K562 (cell line): ENCODE measurements around the gene RPS19. TPM values are rescaled to one million over a fixed set of nuclear protein-coding genes. Genes with fewer than 3 reads are reported as not detected.

Experiments used
- ARID2 ChIP-seq: fragments of 450-650 bp; IDR thresholded peaks from 2 replicates; pipeline ENCODE4 v1.6.1; 2017; ENCODE audit warnings: antibody characterized with exemption, mild to moderate bottlenecking
- CREM ChIP-seq: IDR thresholded peaks from 2 replicates; pipeline ENCODE4 v1.6.1; 2014; ENCODE audit warnings: antibody characterized with exemption, low read depth
- CTBP1 ChIP-seq: fragments of 450-650 bp; IDR thresholded peaks from 2 replicates; pipeline ENCODE4 v1.6.1; 2016; ENCODE audit warnings: borderline replicate concordance
- FOXA3 ChIP-seq, 2 experiments: fragments of 450-650 bp in 1 of 2; sonication (generic) in 1 of 2; formaldehyde crosslinking; IDR thresholded peaks in 1 of 2; conservative IDR thresholded peaks in 1 of 2; 2 replicates each; pipeline versions ENCODE4 v1.4.0 to v1.8.0; 2020 to 2022; ENCODE audit warnings: mild to moderate bottlenecking in 2 of 2, missing genetic modification reagents in 1 of 2
- HDAC6 ChIP-seq: IDR thresholded peaks from 2 replicates; pipeline ENCODE4 v1.6.1; 2012; ENCODE audit warnings: low read depth, mild to moderate bottlenecking, control low read depth, inconsistent platforms, low read length, moderate library complexity
- MAZ ChIP-seq, 2 experiments: fragments of 450-650 bp in 1 of 2; sonication (generic) in 1 of 2; formaldehyde crosslinking; IDR thresholded peaks in 1 of 2; conservative IDR thresholded peaks in 1 of 2; 2 replicates each; pipeline versions ENCODE4 v1.4.0 to v1.5.0; 2020; ENCODE audit warnings: mild to moderate bottlenecking in 1 of 2, missing genetic modification reagents in 1 of 2
- MYNN ChIP-seq, 2 experiments: sonication (generic); formaldehyde crosslinking in 1 of 2; IDR thresholded peaks; 2 replicates each; pipeline versions ENCODE4 v1.5.0 to v1.6.1; 2016 to 2020; ENCODE audit warnings: antibody characterized with exemption in 1 of 2, missing genetic modification reagents in 1 of 2
- SNRNP70 ChIP-seq: fragments of 200-400 bp; formaldehyde crosslinking; optimal IDR thresholded peaks from 2 replicates; pipeline ENCODE3; 2017; ENCODE audit warnings: low read depth, low read length
- ZNF133 ChIP-seq: fragments of 250-450 bp; sonication (Bioruptor Pico); IDR thresholded peaks from 2 replicates; pipeline ENCODE4 v1.4.0; 2020; ENCODE audit warnings: mild to moderate bottlenecking
- ZNF263 ChIP-seq: sonication (generic); formaldehyde crosslinking; IDR thresholded peaks from 2 replicates; pipeline ENCODE4 v1.8.0; 2022; ENCODE audit warnings: mild to moderate bottlenecking, missing genetic modification reagents, borderline replicate concordance
- ZNF384 ChIP-seq: IDR thresholded peaks from 2 replicates; pipeline ENCODE4 v1.6.1; 2012; ENCODE audit warnings: low read depth, low read length, improper control_type of control experiment
- polyA plus RNA-seq, 8 experiments: library from polyadenylated mRNA; depleted of rRNA in 4 of 8; stranded (reverse) in 5 of 8; unstranded in 3 of 8; fragments of >200 nt; fragmentation: Nextera tagmentation in 2 of 8; fragmentation: Illumina TruSeq in 1 of 8; extraction: Ambion mirVana in 2 of 8; extraction: Trizol in 1 of 8; gene quantifications; 2 replicates each; pipeline versions ENCODE4 v1.2.1 to v1.2.3, GENCODE V29; 2011 to 2014; ENCODE audit warnings: inconsistent platforms in 1 of 8, missing spikeins in 1 of 8
- total RNA-seq, 7 experiments: library from RNA; depleted of rRNA in 6 of 7; stranded (reverse); fragments of >200 nt in 6 of 7; fragmentation: Illumina TruSeq in 2 of 7; extraction: Trizol in 2 of 7; gene quantifications; 2 replicates each; pipeline versions ENCODE4 v1.2.1 to v1.2.3, GENCODE V29; 2011 to 2021; ENCODE audit warnings: low replicate concordance in 1 of 7
- TF ChIP-seq, protein P1 (sequence below): sonication (generic); formaldehyde crosslinking; IDR thresholded peaks from 2 replicates; pipeline ENCODE4 v1.8.0; 2022; ENCODE audit warnings: mild to moderate bottlenecking, missing genetic modification reagents
- TF ChIP-seq, protein P2 (sequence below): sonication (generic); formaldehyde crosslinking; IDR thresholded peaks from 2 replicates; pipeline ENCODE4 v1.8.0; 2022; ENCODE audit warnings: missing genetic modification reagents, mild to moderate bottlenecking, moderate library complexity, borderline replicate concordance
- TF ChIP-seq, protein P3 (sequence below): fragments of 450-650 bp; IDR thresholded peaks from 2 replicates; pipeline ENCODE4 v1.7.1; 2018; ENCODE audit warnings: mild to moderate bottlenecking, low read depth; ENCODE audit not compliant: partially characterized antibody
- TF ChIP-seq, protein P4 (sequence below), 3 experiments: IDR thresholded peaks in 2 of 3; conservative IDR thresholded peaks in 1 of 3; 2 replicates each; pipeline ENCODE4 v1.5.1; 2011 to 2012; ENCODE audit warnings: low read length in 3 of 3, mild to moderate bottlenecking in 3 of 3, control low read depth in 2 of 3, improper control_type of control experiment in 1 of 3, inconsistent platforms in 1 of 3, low read depth in 1 of 3, mixed read lengths in 1 of 3, moderate library complexity in 1 of 3; ENCODE audit not compliant: insufficient read depth in 2 of 3

The RPS19 gene
- total and polyA plus RNA-seq, 9 of the 15 experiments (the other 6 are each of a cell fraction or from before 2014, with no cell fraction given), result 1,964 to 3,408 (median 2,747) TPM

DNA sequence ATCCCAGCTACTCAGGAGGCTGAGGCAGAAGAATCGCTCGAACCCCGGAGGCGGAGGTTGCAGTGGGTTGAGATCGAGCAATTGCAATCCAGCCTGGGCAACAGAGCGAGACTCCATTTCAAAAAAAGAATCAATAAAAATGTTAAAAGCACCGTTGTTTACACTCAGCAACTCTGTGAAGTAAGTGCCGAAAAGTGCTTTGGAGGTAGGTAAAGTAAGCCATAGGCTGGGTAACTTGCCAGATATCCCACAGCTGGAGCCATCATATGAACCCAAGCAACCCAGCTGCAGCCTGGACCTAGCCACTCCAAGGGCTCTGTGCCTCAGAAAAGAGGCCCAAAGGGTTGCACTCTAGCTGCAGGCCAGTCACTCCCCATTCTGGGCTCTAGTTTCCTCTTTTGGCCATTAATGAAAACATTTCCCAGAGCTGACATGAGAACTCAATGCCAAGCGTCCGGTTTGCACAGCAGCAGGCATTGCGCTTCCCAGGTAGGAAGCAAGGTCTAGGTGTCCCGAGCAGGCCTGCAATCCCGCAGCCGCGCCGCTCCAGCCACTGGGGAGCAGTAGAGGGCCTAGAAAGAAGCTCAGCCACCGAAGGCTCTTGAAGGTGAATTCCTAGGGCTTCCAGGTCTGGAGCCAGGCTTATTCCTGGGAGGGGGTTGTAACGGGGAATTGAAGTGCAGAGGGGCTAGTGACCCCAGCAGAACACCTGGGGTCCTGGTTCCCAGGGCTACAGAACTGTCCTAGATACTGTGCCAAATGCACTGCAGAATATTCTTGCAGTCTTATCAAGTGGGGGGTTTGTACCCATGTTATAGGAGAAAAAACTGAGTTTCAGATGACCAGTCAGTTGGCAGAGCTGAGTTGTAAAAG, 13.0 kb downstream of the RPS19 start (continued):
- TF ChIP-seq, protein P1, sequence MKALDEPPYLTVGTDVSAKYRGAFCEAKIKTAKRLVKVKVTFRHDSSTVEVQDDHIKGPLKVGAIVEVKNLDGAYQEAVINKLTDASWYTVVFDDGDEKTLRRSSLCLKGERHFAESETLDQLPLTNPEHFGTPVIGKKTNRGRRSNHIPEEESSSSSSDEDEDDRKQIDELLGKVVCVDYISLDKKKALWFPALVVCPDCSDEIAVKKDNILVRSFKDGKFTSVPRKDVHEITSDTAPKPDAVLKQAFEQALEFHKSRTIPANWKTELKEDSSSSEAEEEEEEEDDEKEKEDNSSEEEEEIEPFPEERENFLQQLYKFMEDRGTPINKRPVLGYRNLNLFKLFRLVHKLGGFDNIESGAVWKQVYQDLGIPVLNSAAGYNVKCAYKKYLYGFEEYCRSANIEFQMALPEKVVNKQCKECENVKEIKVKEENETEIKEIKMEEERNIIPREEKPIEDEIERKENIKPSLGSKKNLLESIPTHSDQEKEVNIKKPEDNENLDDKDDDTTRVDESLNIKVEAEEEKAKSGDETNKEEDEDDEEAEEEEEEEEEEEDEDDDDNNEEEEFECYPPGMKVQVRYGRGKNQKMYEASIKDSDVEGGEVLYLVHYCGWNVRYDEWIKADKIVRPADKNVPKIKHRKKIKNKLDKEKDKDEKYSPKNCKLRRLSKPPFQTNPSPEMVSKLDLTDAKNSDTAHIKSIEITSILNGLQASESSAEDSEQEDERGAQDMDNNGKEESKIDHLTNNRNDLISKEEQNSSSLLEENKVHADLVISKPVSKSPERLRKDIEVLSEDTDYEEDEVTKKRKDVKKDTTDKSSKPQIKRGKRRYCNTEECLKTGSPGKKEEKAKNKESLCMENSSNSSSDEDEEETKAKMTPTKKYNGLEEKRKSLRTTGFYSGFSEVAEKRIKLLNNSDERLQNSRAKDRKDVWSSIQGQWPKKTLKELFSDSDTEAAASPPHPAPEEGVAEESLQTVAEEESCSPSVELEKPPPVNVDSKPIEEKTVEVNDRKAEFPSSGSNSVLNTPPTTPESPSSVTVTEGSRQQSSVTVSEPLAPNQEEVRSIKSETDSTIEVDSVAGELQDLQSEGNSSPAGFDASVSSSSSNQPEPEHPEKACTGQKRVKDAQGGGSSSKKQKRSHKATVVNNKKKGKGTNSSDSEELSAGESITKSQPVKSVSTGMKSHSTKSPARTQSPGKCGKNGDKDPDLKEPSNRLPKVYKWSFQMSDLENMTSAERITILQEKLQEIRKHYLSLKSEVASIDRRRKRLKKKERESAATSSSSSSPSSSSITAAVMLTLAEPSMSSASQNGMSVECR (CRISPR knock-in tag), result peak; percentile 24; the same call in 1 of the 2 replicates
- TF ChIP-seq ZNF133 (CRISPR knock-in tag), result no peak
- TF ChIP-seq, protein P2, sequence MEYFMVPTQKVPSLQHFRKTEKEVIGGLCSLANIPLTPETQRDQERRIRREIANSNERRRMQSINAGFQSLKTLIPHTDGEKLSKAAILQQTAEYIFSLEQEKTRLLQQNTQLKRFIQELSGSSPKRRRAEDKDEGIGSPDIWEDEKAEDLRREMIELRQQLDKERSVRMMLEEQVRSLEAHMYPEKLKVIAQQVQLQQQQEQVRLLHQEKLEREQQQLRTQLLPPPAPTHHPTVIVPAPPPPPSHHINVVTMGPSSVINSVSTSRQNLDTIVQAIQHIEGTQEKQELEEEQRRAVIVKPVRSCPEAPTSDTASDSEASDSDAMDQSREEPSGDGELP (CRISPR knock-in tag), result peak; percentile 57
- peak; percentile 3; the same call in 1 of the 2 replicates for TF ChIP-seq CREM
- 0 out of 2 replicates have a peak, but pooled peaks have one; percentile 8 for TF ChIP-seq ZNF384
- no peak for TF ChIP-seq FOXA3 (CRISPR knock-in tag; conservative IDR thresholded peaks at IDR 0.05 in 1 of 2, IDR thresholded peaks at IDR 0.05 in 1 of 2)
- peak; percentile 35; the same call in 1 of the 2 replicates for TF ChIP-seq ZNF263 (CRISPR knock-in tag)
- TF ChIP-seq, protein P3, sequence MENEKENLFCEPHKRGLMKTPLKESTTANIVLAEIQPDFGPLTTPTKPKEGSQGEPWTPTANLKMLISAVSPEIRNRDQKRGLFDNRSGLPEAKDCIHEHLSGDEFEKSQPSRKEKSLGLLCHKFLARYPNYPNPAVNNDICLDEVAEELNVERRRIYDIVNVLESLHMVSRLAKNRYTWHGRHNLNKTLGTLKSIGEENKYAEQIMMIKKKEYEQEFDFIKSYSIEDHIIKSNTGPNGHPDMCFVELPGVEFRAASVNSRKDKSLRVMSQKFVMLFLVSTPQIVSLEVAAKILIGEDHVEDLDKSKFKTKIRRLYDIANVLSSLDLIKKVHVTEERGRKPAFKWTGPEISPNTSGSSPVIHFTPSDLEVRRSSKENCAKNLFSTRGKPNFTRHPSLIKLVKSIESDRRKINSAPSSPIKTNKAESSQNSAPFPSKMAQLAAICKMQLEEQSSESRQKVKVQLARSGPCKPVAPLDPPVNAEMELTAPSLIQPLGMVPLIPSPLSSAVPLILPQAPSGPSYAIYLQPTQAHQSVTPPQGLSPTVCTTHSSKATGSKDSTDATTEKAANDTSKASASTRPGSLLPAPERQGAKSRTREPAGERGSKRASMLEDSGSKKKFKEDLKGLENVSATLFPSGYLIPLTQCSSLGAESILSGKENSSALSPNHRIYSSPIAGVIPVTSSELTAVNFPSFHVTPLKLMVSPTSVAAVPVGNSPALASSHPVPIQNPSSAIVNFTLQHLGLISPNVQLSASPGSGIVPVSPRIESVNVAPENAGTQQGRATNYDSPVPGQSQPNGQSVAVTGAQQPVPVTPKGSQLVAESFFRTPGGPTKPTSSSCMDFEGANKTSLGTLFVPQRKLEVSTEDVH, result peak; percentile 29
- TF ChIP-seq, protein P4, sequence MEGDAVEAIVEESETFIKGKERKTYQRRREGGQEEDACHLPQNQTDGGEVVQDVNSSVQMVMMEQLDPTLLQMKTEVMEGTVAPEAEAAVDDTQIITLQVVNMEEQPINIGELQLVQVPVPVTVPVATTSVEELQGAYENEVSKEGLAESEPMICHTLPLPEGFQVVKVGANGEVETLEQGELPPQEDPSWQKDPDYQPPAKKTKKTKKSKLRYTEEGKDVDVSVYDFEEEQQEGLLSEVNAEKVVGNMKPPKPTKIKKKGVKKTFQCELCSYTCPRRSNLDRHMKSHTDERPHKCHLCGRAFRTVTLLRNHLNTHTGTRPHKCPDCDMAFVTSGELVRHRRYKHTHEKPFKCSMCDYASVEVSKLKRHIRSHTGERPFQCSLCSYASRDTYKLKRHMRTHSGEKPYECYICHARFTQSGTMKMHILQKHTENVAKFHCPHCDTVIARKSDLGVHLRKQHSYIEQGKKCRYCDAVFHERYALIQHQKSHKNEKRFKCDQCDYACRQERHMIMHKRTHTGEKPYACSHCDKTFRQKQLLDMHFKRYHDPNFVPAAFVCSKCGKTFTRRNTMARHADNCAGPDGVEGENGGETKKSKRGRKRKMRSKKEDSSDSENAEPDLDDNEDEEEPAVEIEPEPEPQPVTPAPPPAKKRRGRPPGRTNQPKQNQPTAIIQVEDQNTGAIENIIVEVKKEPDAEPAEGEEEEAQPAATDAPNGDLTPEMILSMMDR (IDR thresholded peaks at IDR 0.05 in 2 of 3, conservative IDR thresholded peaks at IDR 0.05 in 1 of 3; ENCODE audit: insufficient read depth in 2 of 3, low read depth in 1 of 3, low read length in 3 of 3), result peak; percentile 89 to 93 (median 91)
- TF ChIP-seq CTBP1, result peak; percentile 51; the same call in 1 of the 2 replicates
- TF ChIP-seq MYNN (IDR thresholded peaks at IDR 0.05), result peak; percentile 64; the same call in 1 of the 2 replicates
- no peak for TF ChIP-seq MYNN (CRISPR knock-in tag; IDR thresholded peaks at IDR 0.05)
- peak; percentile 33; the same call in 1 of the 2 replicates for TF ChIP-seq ARID2
- peak in 1 of 2 experiments; percentile 64; a peak in 1 of 4 replicates for TF ChIP-seq MAZ (CRISPR knock-in tag; conservative IDR thresholded peaks at IDR 0.05 in 1 of 2, IDR thresholded peaks at IDR 0.05 in 1 of 2)
- TF ChIP-seq SNRNP70, result peak; percentile 85
- TF ChIP-seq HDAC6, result no peak
